NCI-H1930 (cell line): ENCODE results near the gene TRAPPC1.

Source experiments
- DNase-seq, 2 experiments: peaks; one replicate each; lab custom pipeline; 2025; lab: John Stamatoyannopoulos, UW

The TRAPPC1 gene

DNA sequence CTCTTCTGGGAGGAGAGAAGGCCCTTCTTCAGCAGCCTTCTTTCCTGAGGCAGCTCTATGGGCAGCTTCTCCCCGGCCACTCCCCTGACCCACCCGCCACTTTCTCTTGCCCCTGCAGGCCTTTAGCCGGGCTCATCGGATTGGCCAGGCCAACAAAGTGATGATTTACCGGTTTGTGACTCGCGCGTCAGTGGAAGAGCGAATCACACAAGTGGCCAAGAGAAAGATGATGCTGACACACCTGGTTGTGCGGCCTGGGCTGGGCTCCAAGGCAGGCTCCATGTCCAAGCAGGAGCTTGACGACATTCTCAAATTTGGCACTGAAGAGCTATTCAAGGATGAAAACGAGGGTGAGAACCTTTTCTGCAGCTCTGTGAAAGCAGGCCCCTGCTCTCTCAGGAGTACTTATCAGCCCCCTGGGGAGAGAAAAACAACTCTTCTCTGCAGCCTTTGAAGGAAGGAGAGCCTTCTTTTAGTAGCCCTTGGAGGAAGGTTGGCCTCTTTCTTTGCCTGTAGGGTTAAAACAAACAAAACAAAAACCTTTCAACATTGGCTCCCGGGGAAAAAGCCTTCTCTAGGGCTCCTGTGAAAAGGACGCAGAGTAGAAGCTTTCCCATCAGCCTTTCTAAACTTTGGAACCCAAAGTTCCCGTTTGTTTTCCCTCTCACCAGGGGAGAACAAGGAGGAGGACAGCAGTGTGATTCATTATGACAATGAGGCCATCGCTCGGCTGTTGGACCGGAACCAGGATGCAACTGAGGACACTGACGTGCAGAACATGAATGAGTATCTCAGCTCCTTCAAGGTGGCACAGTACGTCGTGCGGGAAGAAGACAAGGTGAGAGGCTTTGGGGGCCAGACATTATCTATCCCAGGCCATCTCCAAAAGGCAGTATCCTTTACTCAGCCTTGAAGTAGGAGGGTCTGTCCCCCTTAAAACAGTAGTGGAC lies 28.3 kb downstream of the TRAPPC1 start:
- DNase-seq: no peak

DNA sequence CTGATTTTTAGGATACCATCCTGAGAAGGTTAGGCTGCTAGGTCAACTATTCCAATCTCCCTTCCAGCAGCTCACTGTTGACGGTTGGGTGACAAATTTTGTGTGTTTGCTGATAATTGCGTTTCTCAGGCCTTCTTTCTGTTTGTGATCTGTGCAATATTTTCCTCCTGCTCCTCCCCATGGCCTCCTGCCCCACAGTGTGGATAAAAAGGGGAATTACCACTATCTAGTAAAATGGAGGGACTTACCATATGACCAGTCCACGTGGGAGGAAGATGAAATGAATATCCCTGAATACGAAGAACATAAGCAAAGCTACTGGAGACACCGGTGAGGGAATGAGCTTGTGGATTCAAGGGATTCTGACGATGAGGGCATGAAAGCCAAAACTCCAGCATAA lies 34.0 kb downstream of the TRAPPC1 start:
- no peak for DNase-seq

DNA sequence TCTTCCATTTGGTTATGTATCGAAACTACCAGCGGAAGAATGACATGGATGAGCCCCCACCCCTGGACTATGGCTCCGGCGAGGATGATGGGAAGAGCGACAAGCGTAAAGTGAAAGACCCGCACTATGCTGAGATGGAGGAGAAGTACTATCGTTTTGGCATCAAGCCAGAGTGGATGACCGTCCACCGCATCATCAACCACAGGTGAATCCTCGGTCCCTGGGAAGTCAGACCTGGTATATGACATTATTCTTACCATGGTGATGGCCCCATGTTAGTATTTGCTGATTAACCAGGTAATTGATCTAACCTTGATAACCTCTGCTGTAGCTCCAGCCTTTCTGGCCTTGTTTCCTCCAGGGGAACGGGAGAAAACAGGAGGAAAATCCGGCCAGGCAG lies 34.7 kb downstream of the TRAPPC1 start:
- DNase-seq: no peak

DNA sequence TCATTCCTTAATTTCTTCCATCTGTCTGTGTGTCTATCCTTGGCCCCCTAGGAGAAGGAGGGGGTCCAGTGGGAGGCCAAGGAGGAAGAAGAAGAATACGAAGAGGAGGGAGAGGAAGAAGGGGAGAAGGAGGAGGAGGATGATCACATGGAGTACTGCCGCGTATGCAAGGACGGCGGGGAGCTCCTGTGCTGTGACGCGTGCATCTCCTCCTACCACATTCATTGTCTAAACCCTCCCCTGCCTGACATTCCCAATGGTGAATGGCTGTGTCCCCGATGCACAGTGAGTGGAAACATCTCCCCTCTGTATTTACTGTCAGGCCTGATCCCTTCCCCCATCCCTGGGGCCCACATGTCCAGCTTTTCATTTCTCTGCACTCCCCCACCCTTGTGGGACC lies 36.9 kb downstream of the TRAPPC1 start:
- no peak for DNase-seq

DNA sequence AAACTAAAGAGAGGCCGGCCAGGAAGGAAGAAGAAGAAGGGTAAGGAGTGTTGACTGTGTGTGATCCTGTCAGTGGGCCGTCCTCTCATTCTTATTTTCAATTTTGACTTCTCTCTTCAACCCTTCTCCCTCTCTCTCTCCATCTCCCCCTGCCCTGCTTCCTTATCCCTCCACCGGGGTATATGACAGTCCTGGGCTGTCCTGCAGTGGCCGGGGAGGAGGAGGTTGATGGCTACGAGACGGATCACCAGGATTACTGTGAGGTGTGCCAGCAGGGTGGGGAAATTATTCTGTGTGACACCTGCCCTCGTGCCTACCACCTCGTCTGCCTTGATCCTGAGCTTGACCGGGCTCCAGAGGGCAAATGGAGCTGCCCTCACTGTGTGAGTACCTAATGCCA lies 37.5 kb downstream of the TRAPPC1 start:
- DNase-seq: no peak

DNA sequence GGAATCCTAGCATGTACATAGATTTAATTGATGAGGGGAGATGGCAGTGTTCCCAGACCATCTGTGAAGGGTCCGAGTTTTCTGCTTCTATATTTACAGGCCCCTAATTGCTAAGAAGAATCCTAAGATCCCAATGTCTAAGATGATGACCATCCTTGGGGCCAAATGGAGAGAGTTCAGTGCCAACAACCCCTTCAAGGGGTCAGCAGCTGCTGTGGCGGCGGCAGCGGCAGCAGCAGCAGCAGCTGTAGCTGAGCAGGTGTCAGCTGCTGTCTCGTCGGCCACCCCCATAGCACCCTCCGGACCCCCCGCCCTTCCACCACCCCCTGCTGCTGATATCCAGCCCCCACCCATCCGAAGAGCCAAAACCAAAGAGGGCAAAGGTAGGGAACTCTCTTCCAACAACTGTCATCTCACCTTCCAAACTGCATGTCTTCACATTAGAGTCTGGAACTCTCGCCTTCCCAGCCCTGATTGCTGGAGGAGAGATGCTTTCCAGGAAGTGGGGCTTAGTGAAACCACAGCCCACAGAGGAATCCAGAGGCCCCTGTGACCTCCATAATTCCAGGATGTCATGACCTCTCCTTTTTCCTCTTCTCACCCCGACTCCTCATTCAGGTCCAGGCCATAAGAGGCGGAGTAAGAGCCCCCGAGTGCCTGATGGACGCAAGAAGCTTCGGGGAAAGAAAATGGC lies 38.4 kb downstream of the TRAPPC1 start:
- no peak for DNase-seq

DNA sequence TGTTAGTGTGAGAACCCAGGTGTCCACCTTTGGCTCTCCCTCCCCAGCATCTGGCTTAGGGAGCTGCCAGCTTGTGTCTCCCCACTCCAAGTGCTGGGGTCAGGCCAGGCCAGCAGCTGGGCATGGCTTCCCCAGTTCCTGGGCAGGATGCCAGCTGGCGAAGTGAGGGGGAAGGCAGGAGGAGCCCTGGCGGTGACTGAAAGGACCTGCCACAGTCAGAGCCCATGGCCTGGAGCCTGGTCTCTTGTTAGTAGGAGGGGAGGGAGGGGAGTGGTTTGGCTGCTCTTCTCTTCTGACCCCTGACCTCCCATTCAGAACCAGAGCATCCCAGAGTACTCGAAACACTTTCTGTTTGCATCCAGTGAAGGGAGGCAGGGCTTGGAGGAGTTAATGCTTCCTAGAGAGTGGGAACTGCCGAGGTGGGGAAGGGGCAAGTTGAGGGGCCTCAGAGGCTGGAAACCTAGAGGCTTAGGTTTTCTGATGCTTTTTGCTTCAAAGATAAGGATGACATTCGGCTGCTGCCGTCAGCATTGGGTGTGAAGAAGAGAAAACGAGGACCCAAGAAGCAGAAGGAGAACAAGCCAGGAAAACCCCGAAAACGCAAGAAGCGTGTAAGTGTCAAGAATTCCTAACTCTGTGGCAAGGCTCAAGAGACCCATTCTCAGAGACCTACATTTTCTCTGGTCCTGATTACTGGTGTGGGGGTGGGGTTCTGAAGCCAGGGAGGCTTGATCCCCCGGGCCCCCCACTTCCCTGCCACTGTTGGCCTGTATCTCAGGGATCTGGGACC lies 42.4 kb downstream of the TRAPPC1 start:
- DNase-seq: no peak

DNA sequence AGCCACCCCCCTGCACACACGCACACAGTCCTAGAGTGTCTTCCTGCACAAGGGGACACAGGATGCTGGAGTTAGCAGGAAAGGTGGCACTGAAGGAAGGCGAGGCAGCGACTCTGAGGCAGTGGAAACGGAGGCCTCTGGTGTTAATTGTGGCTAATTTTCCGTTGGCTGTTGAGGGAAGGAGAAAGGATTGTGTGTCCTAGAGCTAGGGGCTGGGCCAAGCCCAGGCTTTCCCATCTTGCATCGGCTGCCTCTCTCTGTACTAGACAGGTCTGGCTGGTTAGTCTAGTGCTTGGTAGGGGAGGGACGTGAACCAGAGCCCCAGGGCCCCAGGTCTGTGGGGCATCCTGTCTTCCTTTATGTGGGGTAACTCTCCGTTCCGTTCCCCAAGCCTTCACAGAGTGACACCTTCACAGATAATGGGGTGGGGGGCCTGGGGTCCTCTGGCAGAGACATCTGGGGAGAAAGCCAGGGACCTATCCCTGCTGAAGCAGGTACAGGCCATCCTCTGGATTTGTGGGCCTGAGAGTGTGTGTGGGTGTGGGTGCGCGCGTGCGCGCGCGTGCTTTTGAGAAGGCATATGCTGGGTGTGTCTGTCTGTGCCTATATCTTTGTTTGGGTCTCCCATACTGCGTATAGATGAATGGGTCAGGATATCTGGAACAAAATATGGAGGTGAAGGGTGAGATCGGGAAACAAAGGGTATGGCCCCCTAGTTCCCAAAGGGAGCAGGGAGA lies 43.4 kb downstream of the TRAPPC1 start, which contains the start of gene CHD3:
TSS of gene CHD3 (plus strand) at position 606 of the 737 bp plus-strand sequence. CDS start 212 bp downstream, outside the sequence.
- DNase-seq: no peak

DNA sequence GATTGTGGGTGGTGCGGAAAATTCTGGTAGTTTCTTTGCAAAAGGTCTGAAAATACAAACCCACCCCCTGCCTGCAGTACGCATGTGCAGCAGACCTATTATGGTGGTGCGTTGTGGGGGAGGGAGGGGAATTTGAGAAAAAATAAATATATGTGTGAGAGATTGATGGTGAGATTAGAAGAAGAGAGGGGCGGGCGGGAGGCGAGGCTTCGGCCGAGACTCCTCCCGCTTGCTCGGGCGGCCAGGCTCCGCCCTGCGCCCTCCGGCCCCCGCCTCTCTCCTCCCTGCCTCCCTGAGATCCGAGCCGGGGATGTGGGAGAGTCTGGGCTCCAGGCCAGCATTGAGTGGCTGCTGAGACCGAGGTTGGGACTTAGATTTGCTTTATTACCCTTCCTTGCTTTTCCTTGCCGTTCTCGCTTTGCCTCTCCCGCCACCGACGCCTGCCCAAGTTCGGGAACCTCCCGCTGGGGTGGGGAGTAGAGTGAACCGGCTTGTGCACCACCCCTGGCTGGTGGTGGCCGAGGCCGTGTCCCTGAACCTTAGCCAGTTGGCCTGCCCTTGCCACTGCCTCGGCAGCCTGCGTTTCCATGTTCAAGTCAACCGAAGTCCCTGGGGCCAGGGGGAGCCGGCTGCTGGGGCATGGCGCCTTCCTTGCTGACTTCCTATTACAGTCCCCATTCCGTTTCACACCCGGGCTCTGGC lies 44.1 kb downstream of the TRAPPC1 start:
- DNase-seq: peak; percentile 81

DNA sequence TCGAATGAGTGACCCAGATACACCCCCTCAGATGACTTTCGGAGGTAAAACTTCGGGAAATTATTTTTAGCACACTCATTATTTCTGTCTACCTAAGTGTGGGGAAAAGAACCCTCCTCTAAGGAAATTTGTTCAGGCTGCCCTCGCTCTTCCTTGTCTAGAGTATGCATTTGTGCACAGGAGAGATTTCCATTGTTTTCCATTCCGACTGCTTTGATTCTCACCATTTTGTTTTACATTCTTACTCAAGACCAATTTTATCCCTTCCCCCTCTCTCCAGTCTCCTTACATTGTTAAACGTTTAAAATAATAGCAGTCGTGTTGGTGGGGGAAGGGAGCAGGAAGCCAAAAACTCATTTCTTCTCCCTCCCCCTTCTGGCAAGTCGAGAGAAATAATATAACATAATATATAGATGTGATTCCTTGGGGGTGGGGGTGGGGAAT lies 44.7 kb downstream of the TRAPPC1 start:
- DNase-seq: no peak

DNA sequence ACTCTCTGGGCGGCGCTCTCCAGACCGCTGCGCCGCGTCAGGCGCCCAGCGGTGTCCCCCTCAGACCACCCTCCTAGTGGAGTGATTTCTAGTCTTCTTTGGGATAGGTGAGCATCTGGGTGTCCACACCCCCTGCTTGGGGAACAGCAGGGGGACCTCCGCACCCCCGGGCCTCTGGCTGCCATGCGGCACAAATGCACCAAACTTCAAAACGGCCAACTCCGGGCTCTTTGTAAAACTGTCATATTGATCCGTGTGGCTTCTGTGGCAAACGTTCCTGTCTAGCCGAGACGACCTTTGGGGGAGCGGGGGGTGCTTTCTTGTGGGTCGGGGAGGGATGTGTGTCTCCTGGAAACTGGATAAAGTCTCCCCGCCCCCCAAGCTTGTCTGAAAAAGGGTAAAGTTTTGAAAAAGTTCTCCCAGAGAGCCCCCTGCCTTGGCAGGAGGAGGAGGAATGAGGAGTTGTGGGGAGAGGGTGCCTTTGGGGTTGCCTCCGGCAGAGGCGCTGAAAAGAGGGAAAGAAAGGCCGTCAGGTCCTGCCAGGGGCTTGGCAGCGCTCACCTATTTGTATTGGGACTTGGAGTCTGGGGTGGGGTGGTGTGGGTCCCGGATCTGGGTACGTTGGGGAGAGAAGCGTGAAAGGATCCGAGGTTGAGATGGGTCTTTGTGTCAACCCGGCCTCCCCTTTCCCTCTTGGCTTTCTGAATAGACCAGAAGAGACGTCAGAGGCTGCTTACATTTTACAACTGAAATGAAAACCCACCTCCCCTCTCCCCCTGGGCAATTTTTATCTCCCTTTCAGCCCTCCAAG lies 45.3 kb downstream of the TRAPPC1 start:
- DNase-seq: peak in 1 of 2 experiments; percentile 47

DNA sequence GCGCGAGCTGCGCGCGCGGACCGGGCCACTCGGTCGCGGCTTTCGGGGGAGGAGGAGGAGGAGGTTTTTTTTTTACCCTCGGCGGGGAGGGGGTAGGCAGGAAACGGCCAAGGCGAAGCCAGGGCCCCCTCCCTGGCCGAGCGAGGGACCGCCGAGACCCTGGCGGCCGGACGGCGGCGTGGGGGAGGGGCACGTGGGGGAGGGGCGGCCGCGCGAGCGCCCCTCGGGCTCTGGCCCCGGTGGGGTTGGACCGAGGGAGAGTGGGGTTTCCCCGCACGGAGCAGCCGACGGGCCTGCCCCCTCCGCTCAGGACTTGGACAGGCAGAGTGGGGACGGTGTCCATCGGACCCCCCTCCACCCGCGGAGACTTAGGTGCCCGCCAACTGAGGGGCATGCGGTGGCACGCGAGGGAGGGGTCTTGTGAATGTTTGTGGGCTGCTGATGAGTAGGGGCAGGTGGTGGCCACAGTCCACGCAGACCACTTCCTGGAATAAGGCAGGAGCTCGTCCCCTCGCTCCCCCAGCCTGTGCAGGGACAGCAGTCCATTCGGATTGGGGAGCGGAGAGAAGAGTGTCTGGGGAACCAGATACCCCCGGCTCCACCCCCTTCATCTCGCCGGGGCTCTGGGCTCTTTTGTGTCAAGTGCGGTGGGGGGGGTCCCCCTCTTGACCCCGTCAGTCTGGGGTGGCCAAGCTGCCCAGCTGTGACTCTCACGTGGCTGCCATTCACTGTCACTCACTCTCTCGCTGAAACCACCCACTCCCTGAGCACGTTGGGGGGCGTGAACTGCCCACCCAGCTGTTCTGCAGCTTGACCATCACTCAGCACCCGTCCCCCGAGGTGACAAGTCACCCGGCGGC lies 46.1 kb downstream of the TRAPPC1 start:
- DNase-seq: peak in 1 of 2 experiments; percentile 52

DNA sequence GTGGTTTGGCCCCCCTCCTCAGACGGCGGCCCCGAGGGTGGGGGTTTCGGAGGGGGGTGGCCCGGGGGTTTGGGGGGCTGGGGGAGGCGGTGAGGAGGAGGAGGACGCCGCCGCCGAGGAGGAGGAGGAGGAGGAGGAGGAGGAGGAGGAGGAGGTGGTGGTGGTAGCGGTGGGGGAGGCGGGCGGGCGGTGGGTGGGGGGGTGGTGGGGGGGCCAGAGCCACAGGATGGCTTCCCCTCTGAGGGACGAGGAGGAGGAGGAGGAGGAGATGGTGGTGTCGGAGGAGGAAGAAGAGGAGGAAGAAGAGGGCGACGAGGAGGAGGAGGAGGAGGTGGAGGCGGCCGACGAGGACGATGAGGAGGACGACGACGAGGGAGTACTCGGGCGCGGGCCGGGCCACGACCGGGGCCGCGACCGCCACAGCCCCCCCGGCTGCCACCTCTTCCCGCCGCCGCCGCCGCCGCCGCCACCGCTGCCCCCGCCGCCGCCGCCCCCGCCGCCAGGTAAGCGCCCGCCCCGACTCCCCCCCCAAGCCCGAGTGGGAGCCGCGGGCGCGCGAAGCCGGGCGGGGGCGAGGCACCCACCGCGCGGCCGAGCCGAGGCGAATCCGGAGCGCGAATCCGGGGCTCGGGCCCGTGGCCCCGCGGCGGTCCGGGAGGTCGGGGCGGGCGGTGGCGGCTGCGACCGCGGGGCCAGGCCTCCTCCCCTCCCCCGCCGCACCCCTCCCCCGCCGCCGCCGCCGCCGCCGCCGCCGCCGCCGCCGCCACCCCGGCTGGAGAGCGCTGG lies 47.0 kb downstream of the TRAPPC1 start:
- DNase-seq: no peak

DNA sequence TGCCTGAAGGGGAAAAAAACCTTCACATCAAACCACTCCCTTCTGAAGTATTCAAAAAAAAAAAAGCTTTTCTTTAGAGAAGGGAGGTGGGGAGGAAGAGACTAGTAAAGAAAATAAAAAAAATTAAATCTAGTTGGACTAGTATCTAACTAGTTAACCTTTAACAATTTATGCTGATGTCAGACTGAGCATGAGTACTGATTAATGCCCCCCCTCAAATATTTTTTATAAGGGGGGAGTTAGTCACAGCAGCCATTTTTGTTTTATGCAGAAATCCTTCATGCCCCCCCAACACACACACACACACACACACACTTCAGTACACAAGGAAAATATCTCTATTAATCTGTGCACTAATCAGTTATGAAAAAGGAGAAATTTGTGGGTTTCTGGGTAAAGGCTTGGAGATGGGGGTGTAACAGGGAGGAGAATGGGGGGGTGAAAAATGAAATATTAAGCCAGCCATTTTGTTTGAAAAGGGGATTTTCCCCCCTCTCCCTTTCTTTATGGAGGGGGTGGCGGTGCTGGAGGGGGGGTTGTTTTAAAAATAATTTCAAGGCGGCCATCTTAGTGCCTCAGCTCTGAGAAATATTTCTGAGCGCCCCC lies 47.9 kb downstream of the TRAPPC1 start:
- DNase-seq: no peak

DNA sequence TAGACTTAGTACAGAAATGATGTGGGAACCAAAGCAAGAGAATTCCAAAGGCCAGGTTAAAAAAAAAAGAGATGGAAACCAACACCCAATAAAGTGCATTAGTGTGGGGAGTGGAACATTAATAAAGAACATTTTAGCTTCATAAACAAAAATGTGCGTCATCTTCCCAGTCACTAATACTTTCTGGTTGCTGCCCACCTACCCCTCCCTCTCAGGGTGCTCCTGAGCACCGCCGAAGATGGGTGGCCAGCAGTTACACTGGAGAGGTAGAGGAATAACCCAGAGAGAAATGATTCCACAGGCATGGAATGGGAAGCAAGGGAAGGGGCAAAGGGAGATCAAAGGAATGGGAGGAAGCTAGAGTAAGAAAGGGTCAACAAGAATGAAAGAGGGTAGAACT lies 49.1 kb downstream of the TRAPPC1 start:
- DNase-seq: no peak

DNA sequence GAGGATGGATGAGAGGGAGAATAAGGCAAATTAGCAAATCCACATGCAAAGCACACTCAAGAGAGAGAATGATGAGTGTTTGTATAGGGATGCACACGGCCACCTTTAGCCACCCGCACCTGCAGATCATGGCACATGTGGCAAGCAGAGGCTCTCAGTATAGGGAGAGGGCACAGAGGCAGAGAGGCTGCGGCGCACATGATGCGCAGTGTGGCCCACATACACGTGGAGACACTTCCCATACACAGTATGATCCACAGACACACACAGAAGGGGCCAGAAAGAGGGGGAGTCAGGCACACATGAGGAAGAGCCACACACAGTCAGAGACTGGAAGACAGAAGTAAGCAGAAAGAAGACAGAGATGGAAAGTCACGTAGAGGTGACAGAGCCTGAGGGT lies 49.7 kb downstream of the TRAPPC1 start:
- DNase-seq: no peak

DNA sequence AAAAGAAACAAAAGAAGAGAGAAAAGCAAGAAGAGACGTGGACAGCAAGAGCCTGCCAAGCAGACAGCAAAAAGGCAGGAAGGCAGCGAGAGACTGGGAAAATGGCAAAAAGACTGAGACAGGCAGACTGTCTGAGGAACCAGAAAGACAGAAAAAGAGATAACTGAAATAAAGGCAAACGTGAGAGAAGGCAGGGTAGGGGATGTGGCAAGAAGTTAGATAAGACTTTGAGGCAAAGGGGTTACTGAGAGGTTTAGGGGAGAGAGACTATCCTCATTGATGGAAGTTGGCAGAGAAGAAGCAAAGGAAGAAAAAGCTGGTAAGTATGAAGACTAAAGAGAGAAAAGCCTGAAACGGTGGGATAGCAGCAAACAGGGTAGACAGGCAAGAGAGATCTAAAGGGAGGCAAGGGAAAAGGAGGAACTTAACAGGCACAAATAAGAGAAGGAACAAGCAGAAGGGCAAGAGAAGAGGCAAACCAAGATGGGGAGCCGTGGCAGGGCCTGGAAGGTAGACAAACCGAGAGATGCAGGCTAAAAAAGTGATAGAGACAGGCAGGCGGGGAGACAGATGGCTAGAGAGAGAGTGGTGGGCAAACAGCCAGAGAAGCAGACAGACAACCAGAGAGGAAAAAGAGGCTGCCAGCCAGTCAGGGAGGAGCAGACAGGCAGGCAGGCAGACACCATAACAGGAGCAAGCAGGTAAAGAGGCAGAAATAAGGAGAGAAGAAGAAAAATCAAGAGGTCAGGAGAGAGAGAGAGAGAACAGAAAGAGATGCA lies 50.3 kb downstream of the TRAPPC1 start:
- DNase-seq: no peak
